SK-N-DZ (cell line): ENCODE results near the gene PRKN.

Experiments
- DNase-seq: peaks from one replicate; pipeline ENCODE4 v3.0.0-alpha.2; 2015; ENCODE audit warnings: low spot score

PRKN gene

DNA sequence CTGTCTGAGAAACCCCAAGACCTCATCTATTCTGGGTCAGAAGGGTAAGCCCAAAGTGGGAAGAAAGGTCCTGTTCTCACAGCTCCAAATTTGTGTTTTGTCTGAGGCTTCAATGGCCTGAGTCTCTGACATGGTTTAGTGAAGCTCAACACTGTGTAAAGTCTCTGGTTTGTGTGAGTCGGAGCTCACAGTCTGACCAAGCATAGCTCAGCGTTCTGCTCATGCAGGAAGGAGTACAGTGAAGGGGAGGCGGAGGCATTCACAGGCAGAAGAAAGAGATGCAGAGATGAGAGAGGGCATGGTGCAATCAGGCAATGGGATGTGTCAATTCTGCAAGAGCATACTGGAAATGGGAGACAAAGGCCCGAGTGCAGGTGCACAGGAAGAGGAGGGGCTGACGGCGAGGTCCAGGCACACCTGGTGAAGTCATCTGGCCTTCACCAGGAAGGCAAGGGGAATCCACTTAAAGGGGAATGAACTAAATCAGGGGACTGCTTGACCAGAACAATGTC lies 990.7 kb downstream of the PRKN start:
- DNase-seq, result no peak

- DNase-seq, result no peak
Observed at GRCh38 chr6:161736326-161736725, 991.2 kb downstream of the PRKN start.

GRCh38 chr6:161732594-161732993 lies 995.0 kb downstream of the PRKN start:
- DNase-seq, result no peak

- DNase-seq, result no peak
Observed at GRCh38 chr6:161727083-161727833, 1000.3 kb downstream of the PRKN start.

GRCh38 chr6:161722394-161722793 lies 1005.2 kb downstream of the PRKN start:
- DNase-seq, result no peak

DNA sequence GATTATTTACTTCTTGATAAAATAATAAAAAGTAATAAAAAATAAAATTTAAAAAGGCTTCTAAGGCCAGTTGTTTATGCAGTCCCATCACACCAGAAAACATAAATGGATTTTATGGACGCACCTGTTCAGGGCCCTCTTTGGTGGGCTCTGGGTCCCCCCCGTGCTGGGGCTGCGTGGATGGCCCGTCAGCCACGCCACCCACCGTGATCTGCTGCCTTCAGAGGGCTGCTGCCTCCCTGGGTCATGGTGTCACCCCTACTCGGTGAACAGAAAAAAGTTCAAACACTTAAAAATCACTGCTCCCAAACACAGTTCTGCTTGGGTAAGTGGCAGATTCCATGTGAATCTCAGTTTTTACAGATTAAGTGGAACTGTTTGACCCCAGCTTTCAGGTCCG lies 1006.1 kb downstream of the PRKN start:
- no peak for DNase-seq

- no peak for DNase-seq
Observed at GRCh38 chr6:161716176-161716575, 1011.4 kb downstream of the PRKN start.

DNA sequence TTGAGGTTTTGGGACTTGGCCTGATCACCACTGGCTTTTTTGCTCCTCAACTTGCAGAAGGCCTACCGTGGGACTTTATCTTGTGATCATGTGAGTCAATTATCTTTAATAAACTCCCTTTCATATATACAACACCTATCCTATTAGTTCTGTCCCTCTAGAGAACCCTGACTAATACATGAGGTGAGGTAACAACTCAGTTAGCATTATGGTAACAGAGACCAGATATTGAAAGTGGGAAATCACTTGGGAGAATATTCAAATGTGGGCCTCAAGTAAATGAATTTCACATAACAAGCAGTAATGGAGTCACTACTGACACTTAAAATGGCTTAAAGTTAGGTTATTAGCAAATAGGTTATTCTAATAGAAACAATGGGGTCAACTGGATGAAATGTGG lies 1015.6 kb downstream of the PRKN start:
- DNase-seq, result no peak

GRCh38 chr6:161711515-161711914 lies 1016.1 kb downstream of the PRKN start:
- no peak for DNase-seq

DNA sequence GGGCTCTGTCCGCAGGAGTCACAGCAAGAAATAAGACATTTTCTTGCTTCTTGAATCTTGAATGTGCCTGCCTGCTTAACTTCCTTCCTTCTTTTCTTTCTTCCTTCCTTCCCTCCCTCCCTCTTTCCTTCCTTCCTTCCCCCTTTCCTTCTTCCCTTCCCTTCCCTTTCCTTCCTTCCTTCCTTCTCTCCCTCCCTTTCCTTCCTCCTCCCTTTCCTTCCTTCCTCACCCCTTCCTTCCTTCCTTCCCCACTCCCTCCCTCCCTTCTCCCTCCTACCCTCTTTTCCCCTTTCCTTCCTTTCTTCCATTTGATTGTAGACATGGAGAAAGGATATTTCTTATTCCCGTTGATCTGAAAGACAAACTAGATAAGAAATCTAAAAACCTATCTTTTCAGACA lies 1016.9 kb downstream of the PRKN start:
- DNase-seq, result no peak

DNA sequence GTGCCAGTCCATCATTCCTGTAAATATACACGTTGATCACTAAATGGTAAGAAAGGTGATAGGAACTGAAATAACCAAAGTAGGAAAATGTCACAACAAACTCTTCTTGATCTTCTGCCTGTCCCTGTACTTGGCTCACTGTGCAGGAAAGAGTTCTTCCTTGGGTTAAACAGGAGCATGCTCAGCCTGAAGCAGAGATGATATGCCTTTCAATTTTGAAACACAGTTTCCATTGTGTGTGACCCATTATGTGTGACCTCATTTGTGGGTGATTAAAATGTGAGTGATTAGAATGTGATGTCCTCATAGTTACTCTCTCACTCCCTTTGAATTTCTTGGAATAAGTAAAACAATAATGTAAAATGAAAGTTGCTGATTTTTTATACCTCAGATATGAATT lies 1026.5 kb downstream of the PRKN start:
- no peak for DNase-seq

- DNase-seq, result no peak
Observed at GRCh38 chr6:161696801-161697200, 1030.8 kb downstream of the PRKN start.

GRCh38 chr6:161694995-161695394 lies 1032.6 kb downstream of the PRKN start:
- no peak for DNase-seq

DNA sequence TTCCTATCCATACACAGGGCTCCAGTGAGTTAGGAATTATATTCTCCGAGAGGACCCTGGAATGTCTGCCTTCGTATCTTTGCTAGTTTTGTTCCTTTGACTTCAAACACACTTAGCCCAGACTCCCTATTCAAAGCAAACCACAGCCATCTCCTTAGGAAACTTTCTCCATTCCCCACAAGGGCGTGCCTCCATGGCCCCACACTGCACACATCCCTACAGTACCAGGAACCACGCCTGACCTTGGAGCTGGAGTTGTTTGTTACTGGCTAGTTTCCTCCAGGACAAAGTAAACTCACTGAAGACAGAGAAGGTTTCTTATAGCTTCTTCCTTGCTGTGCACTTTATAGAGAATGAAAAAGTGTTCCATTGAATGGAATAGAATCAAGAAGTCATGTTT lies 1040.9 kb downstream of the PRKN start:
- no peak for DNase-seq

DNA sequence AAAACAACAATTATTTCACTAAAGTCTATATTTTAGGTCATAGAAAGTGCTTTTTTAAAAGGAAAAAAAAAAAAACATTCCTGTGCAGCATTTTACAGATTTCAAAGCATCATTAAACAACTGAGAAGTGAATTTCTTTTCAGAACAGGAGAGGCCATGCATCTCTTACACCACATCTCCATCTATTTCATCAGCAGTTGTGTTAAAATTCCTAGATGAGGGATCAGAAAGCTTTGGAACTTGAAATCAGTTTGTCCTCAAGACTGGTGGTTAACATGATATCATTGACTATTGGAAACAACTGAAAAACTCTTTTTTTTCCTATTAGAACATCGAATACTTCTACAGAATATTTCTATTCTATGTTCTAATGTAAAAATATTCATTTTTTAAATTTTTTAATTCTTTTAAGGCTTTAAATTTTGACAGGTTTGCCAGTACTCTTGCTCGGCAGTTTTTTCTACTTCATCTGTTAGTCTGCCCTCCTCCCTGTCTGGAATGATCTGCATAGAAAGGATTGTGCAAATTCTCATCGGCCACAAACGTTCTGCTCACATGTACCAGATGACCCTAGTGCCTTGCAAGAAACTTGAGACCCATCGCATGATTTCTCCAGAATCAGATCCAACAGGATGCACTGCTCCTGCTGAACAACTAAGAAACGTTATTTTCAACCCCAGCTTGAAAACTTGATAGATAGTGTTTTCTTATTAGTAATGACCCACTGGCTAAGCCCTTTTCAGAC lies 1042.7 kb downstream of the PRKN start:
- no peak for DNase-seq

DNA sequence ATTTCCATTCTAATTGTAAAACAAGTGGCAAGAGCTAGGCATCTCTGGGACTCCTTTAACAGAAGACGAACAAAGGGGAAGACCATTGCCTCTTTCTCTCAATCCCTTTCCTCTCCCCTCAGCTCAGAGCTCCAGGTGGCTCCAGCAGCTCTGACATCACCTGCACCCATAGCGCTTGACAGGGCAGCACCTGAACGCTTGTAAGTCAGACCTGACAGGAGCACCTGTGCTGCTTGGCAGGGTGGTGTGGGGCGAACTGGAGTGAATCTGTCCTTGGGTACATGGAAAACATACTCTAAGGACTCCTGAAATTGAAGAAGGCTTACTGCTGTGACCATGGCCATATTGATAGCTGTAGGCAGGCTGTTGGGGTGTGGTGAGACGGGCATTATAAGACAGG lies 1044.2 kb downstream of the PRKN start:
- no peak for DNase-seq

DNA sequence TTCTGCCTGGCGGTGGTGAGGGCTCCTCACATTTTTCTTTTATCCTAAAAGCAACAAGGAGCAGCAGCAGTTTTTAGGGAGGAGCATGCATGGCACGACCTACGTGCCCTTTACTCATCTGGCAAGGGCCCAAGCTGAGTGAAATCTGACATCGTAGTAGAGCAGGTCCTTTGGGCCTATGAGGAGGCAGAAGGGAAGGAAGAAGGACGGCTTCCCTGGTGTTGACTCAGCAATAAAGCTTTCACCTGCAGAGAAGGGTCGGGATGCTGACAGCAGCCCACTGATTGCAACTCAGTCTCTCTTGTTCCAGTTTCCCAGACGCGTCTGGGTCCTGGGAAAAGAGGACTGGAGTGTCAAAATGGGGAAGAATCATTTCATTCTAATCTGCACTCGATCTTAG lies 1044.6 kb downstream of the PRKN start:
- no peak for DNase-seq

- DNase-seq, result no peak
Observed at GRCh38 chr6:161679980-161680538, 1047.5 kb downstream of the PRKN start.

GRCh38 chr6:161677188-161677587 lies 1050.4 kb downstream of the PRKN start:
- no peak for DNase-seq

- DNase-seq, result no peak
Observed at GRCh38 chr6:161676586-161676985, 1051.0 kb downstream of the PRKN start.

- DNase-seq, result no peak
Observed at GRCh38 chr6:161674930-161675682, 1052.5 kb downstream of the PRKN start.

- no peak for DNase-seq
Observed at GRCh38 chr6:161673026-161673425, 1054.5 kb downstream of the PRKN start.
